Posterior cingulate gyrus (tissue), 11 donors: ENCODE results near the gene RIPOR3.
A peak's percentile ranks its signal among the peaks of the same experiment; 100 is the strongest.
"Not testable (repeated sequence)": the region's sequence is repeated elsewhere in the genome, so short reads cannot be mapped to it uniquely, and the experiment has no call there.

Experiments
- DNase-seq, 10 donors: peaks; one replicate each; pipeline versions ENCODE4 v3.0.0 to v3.0.0-alpha.2; 2020 to 2021; ENCODE audit warnings: mixed read lengths in 3 of 10
- intact Hi-C: fragments of 100-400 bp; cut with DNase I; formaldehyde crosslinking; loops from one replicate; pipeline ENCODE4 v1.15.1; 2023

Gene RIPOR3

GRCh38 chr20:50708845-50709635 lies 17.7 kb upstream of the RIPOR3 start:
- intact Hi-C loops: no loop called here
- no peak for DNase-seq

- no peak for DNase-seq
- intact Hi-C loops: no loop called here
Measured at GRCh38 chr20:50704971-50705370, 13.6 kb upstream of the RIPOR3 start.

DNA sequence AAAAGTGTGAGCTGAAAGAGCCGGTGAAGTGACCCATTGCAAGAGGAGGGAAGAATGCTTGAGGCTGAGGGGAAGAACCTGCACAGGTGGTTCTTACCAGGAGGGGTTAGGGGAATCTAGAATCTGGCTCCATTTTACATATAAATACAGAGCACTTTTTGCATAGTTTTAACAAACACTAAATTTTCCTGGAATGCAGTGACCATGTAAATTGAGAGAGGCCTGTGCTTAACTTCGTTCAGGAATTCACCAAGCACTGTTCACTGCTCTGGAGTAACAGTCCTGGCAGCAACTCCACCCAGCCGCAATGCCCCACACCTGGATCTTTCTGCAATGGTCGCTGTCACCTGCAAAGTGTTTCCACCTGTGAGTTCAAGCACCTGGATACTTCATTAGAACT lies 13.2 kb upstream of the RIPOR3 start:
- DNase-seq: no peak
- intact Hi-C loops: no loop called here

DNA sequence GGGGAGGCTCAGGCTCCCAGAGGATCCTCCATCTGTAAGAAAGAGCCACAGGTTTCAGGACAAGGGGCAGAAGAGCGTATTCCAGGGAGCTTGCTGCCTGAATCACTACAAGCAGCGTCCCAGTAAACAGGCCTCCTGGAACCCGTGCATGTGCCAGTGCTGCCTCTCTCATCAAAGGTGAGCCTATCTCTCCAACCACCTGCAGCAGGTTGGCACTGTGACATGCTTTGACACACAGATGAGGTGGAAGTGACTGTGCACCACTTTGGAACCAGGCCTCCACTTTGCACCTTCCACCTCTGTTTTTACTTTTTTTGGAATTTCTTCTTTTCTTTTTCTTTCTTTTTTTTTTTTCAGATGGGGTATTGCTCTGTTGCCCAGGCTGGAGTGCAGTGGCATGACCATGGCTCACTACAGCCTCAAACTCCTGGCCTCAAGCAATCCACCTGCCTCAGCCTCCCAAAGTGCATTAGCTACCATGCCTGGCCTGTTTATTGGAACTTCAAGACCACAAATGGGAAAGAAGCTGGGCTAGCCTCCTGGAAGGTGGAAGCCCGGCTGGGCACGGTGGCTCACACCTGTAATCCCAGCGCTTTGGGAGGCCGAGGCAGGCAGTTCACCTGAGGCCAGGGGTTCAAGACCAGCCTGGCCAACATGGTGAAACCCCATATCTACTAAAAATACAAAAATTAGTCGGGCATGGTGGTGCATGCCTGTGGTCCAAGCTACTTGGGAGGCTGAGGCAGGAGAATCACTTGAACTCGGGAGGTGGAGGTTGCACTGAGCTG lies 12.5 kb upstream of the RIPOR3 start:
- peak in 1 of 10 donors; percentile 62 for DNase-seq
- intact Hi-C loops: not testable (repeated sequence)

DNA sequence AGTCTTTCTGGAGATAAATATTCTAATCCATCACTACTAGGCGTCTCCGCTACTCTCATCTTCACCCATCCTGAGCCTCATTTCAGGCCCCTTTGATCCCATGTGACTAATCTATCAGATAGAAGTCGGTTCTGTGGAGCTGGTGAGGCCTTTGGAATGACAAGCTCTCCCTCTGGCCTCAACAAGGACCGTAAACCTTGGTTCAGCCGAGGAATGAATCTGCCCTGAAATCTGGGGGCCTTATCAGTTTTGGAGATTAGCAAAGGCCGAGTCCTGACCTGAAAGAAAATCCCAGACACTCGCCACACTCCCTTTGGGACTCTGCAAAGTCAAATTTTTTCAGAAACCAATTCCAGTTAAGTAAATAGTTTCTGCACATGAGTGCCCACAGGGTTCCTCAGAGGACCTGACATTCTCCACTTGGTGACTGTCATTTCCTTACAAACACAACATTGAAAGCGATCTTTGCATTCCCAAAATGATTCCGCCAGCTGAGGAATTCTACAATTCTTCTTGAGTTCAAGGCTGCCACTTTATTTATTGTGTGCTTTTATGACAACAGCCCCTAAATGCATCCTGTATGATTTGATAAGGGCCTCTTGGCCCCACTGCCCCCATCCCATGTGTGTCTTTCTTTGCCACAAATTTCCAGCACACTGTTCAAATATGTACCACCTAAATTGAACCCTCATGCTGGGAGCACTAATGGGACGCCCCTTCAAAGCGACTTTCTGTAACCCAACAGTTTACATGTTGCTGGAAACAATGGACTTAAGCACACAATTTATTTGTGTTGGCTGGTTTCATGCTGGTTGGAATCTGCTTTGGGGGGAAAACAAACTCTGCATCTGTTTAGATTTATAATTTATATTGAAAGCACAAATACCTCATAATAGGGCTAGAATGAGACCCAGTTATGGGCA lies 10.0 kb upstream of the RIPOR3 start:
- intact Hi-C loops: no loop called here
- no peak for DNase-seq

GRCh38 chr20:50699688-50700087 lies 8.3 kb upstream of the RIPOR3 start:
- intact Hi-C loops: no loop called here
- no peak for DNase-seq

DNA sequence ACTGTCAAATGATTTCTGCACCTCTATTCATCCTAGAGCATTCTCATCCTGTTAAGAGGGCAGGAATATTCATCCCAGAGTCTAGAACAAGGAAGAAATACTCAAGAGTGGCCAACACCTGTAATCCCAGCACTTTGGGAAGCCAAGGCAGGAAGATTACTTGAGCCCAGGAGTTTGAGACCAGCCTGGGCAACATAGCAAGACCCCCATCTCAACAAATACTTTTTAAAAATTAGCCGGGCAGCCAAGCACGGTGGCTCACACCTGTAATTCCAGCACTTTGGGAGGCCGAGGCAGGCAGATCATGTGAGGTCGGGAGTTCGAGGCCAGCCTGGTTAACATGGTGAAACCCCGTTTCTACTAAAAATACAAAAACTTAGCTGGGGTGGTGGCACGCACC lies 6.9 kb upstream of the RIPOR3 start:
- intact Hi-C loops: not testable (repeated sequence)

GRCh38 chr20:50695135-50695872 lies 4.0 kb upstream of the RIPOR3 start:
- intact Hi-C loops: no loop called here

More for the DNA sequence above, 6.9 kb upstream of the RIPOR3 start:
- DNase-seq: not testable (repeated sequence)

DNA sequence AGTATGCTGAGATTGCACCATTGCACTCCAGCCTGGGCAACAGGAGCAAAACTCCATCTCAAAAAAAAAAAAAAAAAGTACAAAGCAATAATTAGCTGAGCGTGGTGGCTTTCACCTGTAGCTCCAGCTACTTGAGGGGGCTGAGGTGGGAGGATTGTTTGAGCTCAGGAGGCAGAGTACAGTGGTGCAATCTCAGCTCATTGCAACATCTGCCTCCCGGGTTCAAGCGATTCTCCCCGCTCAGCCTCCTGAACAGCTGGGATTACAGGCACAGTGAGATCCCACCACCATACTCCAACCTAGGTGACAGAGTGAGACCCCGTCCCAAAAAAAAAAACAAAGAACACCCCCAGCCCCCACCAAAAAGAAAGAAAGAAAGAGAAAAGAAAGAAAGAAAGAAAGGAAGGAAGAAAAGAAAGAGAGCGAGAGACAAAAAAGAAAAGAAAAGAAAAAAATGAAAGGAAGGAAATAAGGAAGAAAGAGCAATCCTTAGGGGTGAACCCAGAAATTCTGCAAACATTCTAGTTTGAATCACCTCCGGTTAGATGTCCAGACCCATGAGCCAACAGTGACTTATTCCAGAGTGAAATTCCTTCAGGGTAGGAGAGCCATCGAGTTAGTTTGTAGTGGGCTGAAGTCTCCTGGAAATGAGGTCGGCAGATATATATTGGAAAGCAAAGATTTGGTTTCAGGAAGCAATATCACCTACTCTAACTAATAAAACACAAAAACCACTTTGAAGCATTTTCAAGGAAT lies 3.2 kb upstream of the RIPOR3 start:
- no peak for DNase-seq
- intact Hi-C loops: no loop called here

More at GRCh38 chr20:50695135-50695872, 4.0 kb upstream of the RIPOR3 start:
- DNase-seq: no peak

- intact Hi-C loops: no loop called here
Measured at GRCh38 chr20:50693001-50693400, 1.7 kb upstream of the RIPOR3 start.

GRCh38 chr20:50692552-50692933 lies 1.2 kb upstream of the RIPOR3 start:
- no peak for DNase-seq
- intact Hi-C loops: no loop called here

More at GRCh38 chr20:50693001-50693400, 1.7 kb upstream of the RIPOR3 start:
- DNase-seq: no peak

DNA sequence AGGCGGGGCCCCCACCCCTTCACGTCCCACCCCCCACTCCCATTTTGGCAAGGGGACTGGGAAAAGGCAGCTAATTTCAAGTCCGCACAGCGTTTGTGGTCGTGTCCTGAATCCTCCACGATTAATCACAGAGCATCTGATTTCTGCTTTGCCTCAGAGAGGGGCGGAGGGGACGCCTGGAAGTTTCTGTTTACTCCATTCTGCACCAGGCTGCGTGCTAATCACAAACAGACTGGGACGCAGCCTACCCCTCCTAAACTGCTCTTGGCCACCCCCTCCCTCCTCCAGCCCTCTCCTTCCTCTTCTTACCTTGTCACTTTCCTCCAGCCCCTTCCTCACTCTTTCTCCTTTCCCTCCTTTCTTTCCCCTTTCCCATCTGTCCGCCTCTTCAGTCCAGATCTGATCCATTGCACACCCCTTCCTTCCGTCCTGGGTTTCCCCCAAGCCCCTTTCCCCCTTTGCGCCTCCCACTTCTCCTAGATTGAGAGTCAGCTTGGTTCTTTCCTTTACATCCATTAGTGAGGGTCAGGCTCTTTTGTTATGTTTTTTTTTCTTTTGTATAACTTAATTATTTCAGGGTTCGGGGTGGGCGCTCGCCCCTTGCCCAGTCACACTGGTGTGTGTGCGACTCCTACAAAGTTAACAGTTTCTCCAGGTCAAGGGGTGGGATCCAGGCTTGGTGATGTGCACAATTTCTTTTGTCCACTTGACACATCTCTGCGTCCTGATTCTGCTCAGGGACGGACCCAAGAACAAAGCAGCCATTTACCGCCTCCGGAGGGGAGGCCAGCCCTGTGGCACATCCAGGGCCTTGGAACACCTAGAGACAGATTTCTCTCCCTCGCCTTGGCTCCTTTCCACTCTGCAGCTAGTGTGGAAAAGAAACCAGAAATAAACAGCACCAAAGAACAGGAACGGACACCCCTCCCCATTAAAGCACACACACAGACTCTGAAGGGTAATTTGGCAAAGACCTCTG lies 520 bp upstream of the RIPOR3 start:
- intact Hi-C loops: no loop called here
- peak in 1 of 10 donors; percentile 17 for DNase-seq

GRCh38 chr20:50689864-50690649 lies 1.3 kb downstream of the RIPOR3 start:
- intact Hi-C loops: no loop called here
- no peak for DNase-seq

- no peak for DNase-seq
- intact Hi-C loops: no loop called here
Measured at GRCh38 chr20:50688256-50688975, 2.9 kb downstream of the RIPOR3 start.

- DNase-seq: no peak
- intact Hi-C loops: no loop called here
Measured at GRCh38 chr20:50686821-50687220, 4.5 kb downstream of the RIPOR3 start.

DNA sequence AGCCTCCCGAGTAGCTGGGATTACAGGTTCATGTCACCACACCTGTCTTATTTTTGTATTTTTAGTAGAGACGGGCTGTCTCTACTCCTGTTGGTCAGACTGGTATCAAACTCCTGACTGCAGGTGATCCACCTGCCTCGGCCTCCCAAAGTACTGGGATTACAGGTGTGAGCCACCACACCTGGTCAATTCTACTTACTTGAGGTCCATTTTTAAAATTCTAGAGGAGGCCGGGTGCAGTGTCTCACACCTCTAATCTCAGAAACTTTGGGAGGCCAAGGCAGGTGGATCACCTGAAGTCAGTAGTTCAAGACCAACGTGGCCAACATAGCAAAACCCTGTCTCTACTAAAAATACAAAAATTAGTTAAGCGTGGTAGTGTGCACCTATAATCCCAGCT lies 7.8 kb downstream of the RIPOR3 start:
- intact Hi-C loops: no loop called here
- DNase-seq: no peak
